Central memory CD8-positive, alpha-beta T cell (primary cell): ENCODE results near the gene ITFG2.
"Not testable (repeated sequence)": the region's sequence is repeated elsewhere in the genome, so short reads cannot be mapped to it uniquely, and the experiment has no call there.

Source experiments
- ATAC-seq: fragments of 150-1000 bp; cut with Tn5 transposase; replicated peaks from 2 replicates; pipeline ENCODE4 v1.10.0; 2022; ENCODE audit warnings: mild to moderate bottlenecking, moderate FRiP score, moderate number of reproducible peaks; ENCODE audit not compliant: poor library complexity, severe bottlenecking; ENCODE audit errors: extremely low read depth
- DNase-seq, 2 donors: peaks; one replicate each; pipeline ENCODE4 v3.0.0; 2021; ENCODE audit warnings: low spot score in 2 of 2
- H3K27ac Mint-ChIP-seq: one replicate; pipeline ENCODE4 v1.8.0; 2022; ENCODE audit warnings: low read depth, mild to moderate bottlenecking, moderate library complexity, mixed read lengths
- H3K27me3 Mint-ChIP-seq: one replicate; pipeline ENCODE4 v1.8.0; 2022; ENCODE audit warnings: mixed read lengths
- H3K36me3 Mint-ChIP-seq: one replicate; pipeline ENCODE4 v1.8.0; 2022; ENCODE audit warnings: mild to moderate bottlenecking, moderate library complexity, mixed read lengths; ENCODE audit not compliant: insufficient read depth
- H3K4me1 Mint-ChIP-seq: one replicate; pipeline ENCODE4 v1.8.0; 2022; ENCODE audit warnings: mixed read lengths
- H3K4me3 Mint-ChIP-seq: one replicate; pipeline ENCODE4 v1.8.0; 2022; ENCODE audit warnings: mild to moderate bottlenecking, moderate library complexity, mixed read lengths
- H3K9me3 Mint-ChIP-seq: one replicate; pipeline ENCODE4 v1.8.0; 2022; ENCODE audit warnings: mixed read lengths

The ITFG2 gene

GRCh38 chr12:2812290-2813213, at the start of gene ITFG2:
ITFG2 (plus strand) TSS chr12:2812668; CDS start chr12:2812761, 93 bp downstream.
- Mint-ChIP-seq H3K4me3 (peak within 1 kb of the TSS; percentile 97), H3K27me3 (no peaks in the 10 kb centered on the region), H3K4me1 (peaks cover 25% of the 10 kb centered on the region), H3K36me3 (peaks cover 20% of the 10 kb centered on the region), H3K9me3 (no peaks in the 10 kb centered on the region), H3K27ac (peak within 1 kb of the TSS; percentile 99)
- DNase-seq: peak; percentile 90 to 93
- peak; percentile 93 for ATAC-seq

- Mint-ChIP-seq H3K27me3 (no peaks in the 10 kb centered on the region), H3K9me3 (no peaks in the 10 kb centered on the region), H3K36me3 (peaks cover 2% of the 10 kb centered on the region), H3K4me1 (no peaks in the 10 kb centered on the region), H3K27ac (no peak overlapping the region), H3K4me3 (no peak overlapping the region)
- ATAC-seq: no peak
- no peak for DNase-seq
These were observed 48.1 kb upstream of the ITFG2 start for GRCh38 chr12:2764398-2764797.

- no peak overlapping the region for H3K27ac Mint-ChIP-seq
- no peaks in the 10 kb centered on the region for H3K9me3 Mint-ChIP-seq
- no peaks in the 10 kb centered on the region for H3K27me3 Mint-ChIP-seq
- ATAC-seq (no peak), DNase-seq (no peak)
- H3K4me3 Mint-ChIP-seq: no peak overlapping the region
- H3K4me1 Mint-ChIP-seq: no peaks in the 10 kb centered on the region
- peaks cover 2% of the 10 kb centered on the region for H3K36me3 Mint-ChIP-seq
These were observed 47.4 kb upstream of the ITFG2 start for GRCh38 chr12:2765052-2765451.

- no peak for DNase-seq
- no peak for ATAC-seq
- Mint-ChIP-seq H3K27me3 (no peaks in the 10 kb centered on the region), H3K4me1 (no peaks in the 10 kb centered on the region), H3K36me3 (peaks cover 2% of the 10 kb centered on the region), H3K9me3 (peaks cover 3% of the 10 kb centered on the region), H3K27ac (no peak overlapping the region), H3K4me3 (no peak overlapping the region)
These were observed 46.9 kb upstream of the ITFG2 start for GRCh38 chr12:2765608-2766007.

- no peak overlapping the region for H3K27ac Mint-ChIP-seq
- no peak for ATAC-seq
- no peak overlapping the region for H3K4me3 Mint-ChIP-seq
These were observed 44.1 kb upstream of the ITFG2 start for GRCh38 chr12:2768224-2768961.

GRCh38 chr12:2769866-2770533, 42.5 kb upstream of the ITFG2 start:
- H3K9me3 Mint-ChIP-seq: peaks cover 5% of the 10 kb centered on the region
- no peak overlapping the region for H3K27ac Mint-ChIP-seq
- peaks cover 4% of the 10 kb centered on the region for H3K36me3 Mint-ChIP-seq
- ATAC-seq: no peak
- DNase-seq: no peak
- H3K4me3 Mint-ChIP-seq: no peak overlapping the region
- H3K27me3 Mint-ChIP-seq: no peaks in the 10 kb centered on the region
- no peaks in the 10 kb centered on the region for H3K4me1 Mint-ChIP-seq

More at GRCh38 chr12:2768224-2768961, 44.1 kb upstream of the ITFG2 start:
- Mint-ChIP-seq H3K9me3 (peaks cover 5% of the 10 kb centered on the region), H3K36me3 (peaks cover 4% of the 10 kb centered on the region), H3K27me3 (no peaks in the 10 kb centered on the region), H3K4me1 (no peaks in the 10 kb centered on the region)
- DNase-seq: no peak

- not testable (repeated sequence) for H3K36me3 Mint-ChIP-seq, H3K27me3 Mint-ChIP-seq, H3K9me3 Mint-ChIP-seq, H3K27ac Mint-ChIP-seq, H3K4me3 Mint-ChIP-seq, H3K4me1 Mint-ChIP-seq, ATAC-seq, DNase-seq
These were observed 41.9 kb upstream of the ITFG2 start for GRCh38 chr12:2770544-2770943.

- H3K27me3 Mint-ChIP-seq: no peaks in the 10 kb centered on the region
- peaks cover 5% of the 10 kb centered on the region for H3K9me3 Mint-ChIP-seq
- no peak for ATAC-seq
- peaks cover 2% of the 10 kb centered on the region for H3K36me3 Mint-ChIP-seq
- H3K4me3 Mint-ChIP-seq: no peak overlapping the region
- no peaks in the 10 kb centered on the region for H3K4me1 Mint-ChIP-seq
- DNase-seq: no peak
- no peak overlapping the region for H3K27ac Mint-ChIP-seq
These were observed 40.1 kb upstream of the ITFG2 start for GRCh38 chr12:2772370-2772769.

GRCh38 chr12:2773199-2773875, 39.1 kb upstream of the ITFG2 start:
- Mint-ChIP-seq H3K9me3 (peaks cover 5% of the 10 kb centered on the region), H3K4me1 (no peaks in the 10 kb centered on the region), H3K27ac (no peak overlapping the region), H3K27me3 (no peaks in the 10 kb centered on the region), H3K4me3 (no peak overlapping the region), H3K36me3 (peaks cover 2% of the 10 kb centered on the region)
- ATAC-seq (no peak), DNase-seq (no peak)

- no peaks in the 10 kb centered on the region for H3K4me1 Mint-ChIP-seq
- ATAC-seq (no peak), DNase-seq (no peak)
- H3K4me3 Mint-ChIP-seq: no peak overlapping the region
- no peaks in the 10 kb centered on the region for H3K27me3 Mint-ChIP-seq
- H3K36me3 Mint-ChIP-seq: peaks cover 2% of the 10 kb centered on the region
- H3K9me3 Mint-ChIP-seq: peaks cover 3% of the 10 kb centered on the region
- H3K27ac Mint-ChIP-seq: no peak overlapping the region
These were observed 37.0 kb upstream of the ITFG2 start for GRCh38 chr12:2775431-2775830.

- H3K4me1 Mint-ChIP-seq: no peaks in the 10 kb centered on the region
- no peak overlapping the region for H3K4me3 Mint-ChIP-seq
- H3K27ac Mint-ChIP-seq: no peak overlapping the region
- H3K36me3 Mint-ChIP-seq: peaks cover 2% of the 10 kb centered on the region
- DNase-seq (no peak), ATAC-seq (no peak)
- no peaks in the 10 kb centered on the region for H3K27me3 Mint-ChIP-seq
- no peaks in the 10 kb centered on the region for H3K9me3 Mint-ChIP-seq
These were observed 36.2 kb upstream of the ITFG2 start for GRCh38 chr12:2776129-2776806.

GRCh38 chr12:2779281-2779680, 33.2 kb upstream of the ITFG2 start:
- Mint-ChIP-seq H3K4me3 (no peak overlapping the region), H3K36me3 (no peaks in the 10 kb centered on the region), H3K4me1 (peaks cover 7% of the 10 kb centered on the region), H3K27ac (no peak overlapping the region), H3K9me3 (no peaks in the 10 kb centered on the region), H3K27me3 (peaks cover 23% of the 10 kb centered on the region)
- DNase-seq (no peak), ATAC-seq (no peak)
